ENCODE data around the gene CTNNBIP1. TPM values are rescaled to one million over a fixed set of nuclear protein-coding genes. Genes with fewer than 3 reads are reported as not detected.

The CTNNBIP1 gene
- total and polyA plus RNA-seq, 3 donors from 2014 or later, result 45.3 to 60.8 (median 48.1) TPM

DNA sequence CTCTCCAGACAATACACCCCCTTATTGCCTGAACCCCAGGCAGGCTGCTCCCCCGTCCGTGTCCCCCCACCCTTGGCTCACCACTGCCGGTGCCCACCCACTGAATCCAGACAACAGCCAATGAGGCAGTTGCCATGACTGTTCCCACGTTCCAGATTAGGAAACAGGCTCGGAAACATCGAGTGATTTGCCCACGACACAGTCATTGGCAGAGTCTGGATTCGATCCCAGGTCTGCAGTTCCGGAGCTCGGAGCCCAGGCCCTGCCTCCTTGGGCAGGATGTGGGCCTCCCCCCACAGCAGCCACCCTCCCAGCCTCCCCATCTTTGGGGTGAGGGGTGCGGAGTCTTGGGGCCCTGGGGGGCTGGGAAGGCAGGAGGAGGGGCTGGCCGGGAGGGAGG, 66.0 kb downstream of the CTNNBIP1 start:
- Histone ChIP-seq H3K4me1 (peaks cover 5% of the 10 kb centered on the region), H3K4me3 (no peak overlapping the region), H3K27ac (no peak overlapping the region), H3K27me3 (no peaks in the 10 kb centered on the region), H3K9me3 (no peaks in the 10 kb centered on the region), H3K36me3 (ENCODE audit: low read depth, missing control alignments) (no peaks in the 10 kb centered on the region)
- no peak for DNase-seq
- TF ChIP-seq POLR2A (IDR thresholded peaks at IDR 0.05), result no peak
- TF ChIP-seq, protein P1, sequence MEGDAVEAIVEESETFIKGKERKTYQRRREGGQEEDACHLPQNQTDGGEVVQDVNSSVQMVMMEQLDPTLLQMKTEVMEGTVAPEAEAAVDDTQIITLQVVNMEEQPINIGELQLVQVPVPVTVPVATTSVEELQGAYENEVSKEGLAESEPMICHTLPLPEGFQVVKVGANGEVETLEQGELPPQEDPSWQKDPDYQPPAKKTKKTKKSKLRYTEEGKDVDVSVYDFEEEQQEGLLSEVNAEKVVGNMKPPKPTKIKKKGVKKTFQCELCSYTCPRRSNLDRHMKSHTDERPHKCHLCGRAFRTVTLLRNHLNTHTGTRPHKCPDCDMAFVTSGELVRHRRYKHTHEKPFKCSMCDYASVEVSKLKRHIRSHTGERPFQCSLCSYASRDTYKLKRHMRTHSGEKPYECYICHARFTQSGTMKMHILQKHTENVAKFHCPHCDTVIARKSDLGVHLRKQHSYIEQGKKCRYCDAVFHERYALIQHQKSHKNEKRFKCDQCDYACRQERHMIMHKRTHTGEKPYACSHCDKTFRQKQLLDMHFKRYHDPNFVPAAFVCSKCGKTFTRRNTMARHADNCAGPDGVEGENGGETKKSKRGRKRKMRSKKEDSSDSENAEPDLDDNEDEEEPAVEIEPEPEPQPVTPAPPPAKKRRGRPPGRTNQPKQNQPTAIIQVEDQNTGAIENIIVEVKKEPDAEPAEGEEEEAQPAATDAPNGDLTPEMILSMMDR (IDR thresholded peaks at IDR 0.05), result no peak
- intact Hi-C loops (cut with DNase I; ENCODE audit: low total_unique reads), result no loop called here
- WGBS, 2 donors, result 69 to 84% methylated on average over 7 to 12 of the region's 12 CpGs

DNA sequence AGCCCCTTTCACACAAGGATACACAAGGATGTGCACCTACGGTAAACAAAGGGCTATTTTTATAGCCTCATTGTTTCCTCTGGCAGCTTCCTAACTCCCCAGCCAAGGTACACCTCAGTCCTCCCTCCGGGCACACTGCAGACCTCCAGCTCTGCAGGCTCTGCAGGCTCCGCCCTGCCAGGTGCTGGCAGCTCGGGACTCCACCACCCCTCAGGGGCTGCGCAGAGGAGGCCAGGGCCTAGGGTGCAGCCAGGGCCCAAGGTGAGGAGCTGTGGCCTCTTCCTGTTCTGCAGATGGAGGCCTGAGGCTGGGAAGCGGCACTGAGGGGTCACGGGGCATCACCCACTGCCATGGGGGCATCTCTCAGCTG, 66.5 kb downstream of the CTNNBIP1 start:
- TF ChIP-seq, protein P1 (IDR thresholded peaks at IDR 0.05), result no peak
- Histone ChIP-seq H3K4me1 (peaks cover 5% of the 10 kb centered on the region), H3K36me3 (ENCODE audit: low read depth, missing control alignments) (no peaks in the 10 kb centered on the region), H3K4me3 (no peak overlapping the region), H3K27me3 (no peaks in the 10 kb centered on the region), H3K27ac (no peak overlapping the region), H3K9me3 (no peaks in the 10 kb centered on the region)
- intact Hi-C loops (cut with DNase I; ENCODE audit: low total_unique reads), result no loop called here
- no peak for DNase-seq
- 83% methylated on average over 7 of the region's 7 CpGs; no CpG with 5 or more reads in 1 of the 2 donors for WGBS, 2 donors

DNA sequence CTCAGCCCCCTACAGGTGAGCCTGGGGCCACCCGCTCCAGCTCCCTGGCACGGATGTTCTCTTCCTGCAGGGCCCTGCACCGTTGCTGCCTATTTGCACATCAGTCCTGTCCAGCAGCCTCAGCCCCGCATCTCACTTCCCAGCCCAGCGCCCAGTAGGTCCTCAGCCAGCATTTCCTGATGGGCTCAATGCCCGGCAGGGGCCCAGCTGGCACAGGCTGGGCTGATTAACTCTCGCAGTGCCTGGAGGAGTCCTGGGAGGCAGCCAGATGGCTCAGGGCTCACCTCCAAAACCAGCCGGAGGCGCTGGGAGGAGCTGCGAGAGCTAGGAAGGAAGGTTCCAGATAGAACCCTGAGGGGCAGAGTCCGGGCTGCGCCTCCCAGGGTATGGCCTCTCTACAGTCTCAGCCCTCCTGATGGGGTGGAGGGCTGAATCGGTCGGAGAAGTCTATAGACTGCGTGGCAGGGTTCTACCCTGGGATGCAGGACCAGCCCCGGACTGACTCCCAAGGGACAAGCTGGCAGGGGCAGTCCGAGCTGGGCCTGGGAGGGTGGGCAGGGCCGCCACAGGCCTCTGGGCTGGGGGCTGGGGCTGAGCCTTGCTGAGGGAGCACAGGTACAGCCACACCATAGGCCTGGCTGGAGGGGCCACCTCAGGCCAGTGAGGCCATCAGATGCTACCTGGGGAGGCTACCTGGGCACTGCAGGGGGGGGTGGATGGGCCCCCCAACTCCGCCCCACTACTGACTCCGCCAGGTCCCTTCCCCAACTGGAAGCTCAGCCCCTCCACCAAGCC, 67.1 kb downstream of the CTNNBIP1 start:
- Histone ChIP-seq H3K4me1 (peaks cover 5% of the 10 kb centered on the region), H3K9me3 (no peaks in the 10 kb centered on the region), H3K27me3 (no peaks in the 10 kb centered on the region), H3K27ac (no peak overlapping the region), H3K36me3 (ENCODE audit: low read depth, missing control alignments) (no peaks in the 10 kb centered on the region), H3K4me3 (no peak overlapping the region)
- WGBS, 2 donors, result 73 to 78% methylated on average over 8 to 20 of the region's 20 CpGs
- DNase-seq, result no peak
- intact Hi-C loops (cut with DNase I; ENCODE audit: low total_unique reads), result no loop called here
- TF ChIP-seq, protein P1 (IDR thresholded peaks at IDR 0.05), result no peak
- no peak for TF ChIP-seq POLR2A (IDR thresholded peaks at IDR 0.05)

DNA sequence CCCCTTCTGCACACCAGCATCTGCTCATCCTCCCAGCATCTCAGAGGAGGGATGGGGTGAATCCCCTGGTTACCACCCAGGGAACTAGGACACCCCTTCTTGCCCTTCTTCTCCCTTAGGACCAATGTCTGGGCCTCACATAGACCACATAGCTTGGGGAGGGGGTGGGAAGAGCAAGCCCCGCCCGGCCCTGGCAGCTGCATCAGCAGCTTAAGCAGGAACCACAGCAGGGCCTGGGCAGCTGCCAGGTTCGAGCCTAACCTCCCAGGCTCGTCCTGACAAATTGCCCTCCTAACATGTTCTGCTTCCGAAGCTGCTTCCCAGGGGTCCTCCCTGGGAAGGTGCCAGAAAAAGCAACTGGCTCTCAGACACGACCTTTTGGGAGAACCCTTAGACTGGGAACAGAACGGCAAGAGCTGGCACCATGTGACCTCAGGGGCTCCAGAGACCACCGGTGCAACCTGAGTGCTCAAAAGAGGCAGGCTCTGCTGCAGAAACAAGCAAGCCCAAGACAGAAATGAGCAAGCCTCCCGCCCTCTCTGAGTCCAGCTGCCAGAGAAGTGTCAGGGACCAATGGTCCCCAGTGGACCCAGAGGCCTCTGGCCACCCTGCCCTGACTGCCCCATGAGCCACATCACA, 67.9 kb downstream of the CTNNBIP1 start:
- intact Hi-C loops (cut with DNase I; ENCODE audit: low total_unique reads), result no loop called here
- TF ChIP-seq, protein P1 (IDR thresholded peaks at IDR 0.05), result no peak
- no peak for TF ChIP-seq POLR2A (IDR thresholded peaks at IDR 0.05)
- Histone ChIP-seq H3K27me3 (no peaks in the 10 kb centered on the region), H3K4me1 (no peaks in the 10 kb centered on the region), H3K4me3 (no peak overlapping the region), H3K36me3 (ENCODE audit: low read depth, missing control alignments) (no peaks in the 10 kb centered on the region), H3K9me3 (no peaks in the 10 kb centered on the region), H3K27ac (no peak overlapping the region)
- 62 to 69% methylated on average over 4 to 9 of the region's 9 CpGs for WGBS, 2 donors
- DNase-seq, result no peak

All from testis (tissue), 3 donors.